GM19193 (cell line): ENCODE measurements around the gene ZNF124.

Source experiments
- POLR2A ChIP-seq: IDR thresholded peaks from 4 replicates; pipeline ENCODE4 v1.6.1; 2011; ENCODE audit not compliant: insufficient read depth, insufficient read length; ENCODE audit errors: extremely low read depth

The ZNF124 gene

DNA sequence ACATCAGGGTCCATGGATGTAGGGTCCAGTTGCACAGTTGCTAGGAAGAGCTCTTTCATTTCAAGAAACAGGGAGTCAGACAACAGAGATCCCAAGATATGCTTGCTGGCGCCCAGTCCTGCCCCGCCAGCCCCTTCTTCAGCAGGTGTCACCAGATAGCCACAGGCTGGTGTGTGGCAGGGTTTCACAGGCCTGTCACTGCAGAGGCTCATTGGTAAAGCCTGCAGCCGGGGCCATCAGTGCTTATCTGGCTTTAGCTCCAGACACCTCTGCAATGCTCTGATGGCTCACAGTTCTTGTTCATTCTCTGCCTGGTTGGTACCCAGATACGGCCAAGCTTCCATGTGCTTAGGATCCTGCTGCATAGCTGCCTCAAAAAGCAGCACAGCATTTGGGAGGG is 12.4 kb upstream of the ZNF124 start:
- no peak for TF ChIP-seq POLR2A

DNA sequence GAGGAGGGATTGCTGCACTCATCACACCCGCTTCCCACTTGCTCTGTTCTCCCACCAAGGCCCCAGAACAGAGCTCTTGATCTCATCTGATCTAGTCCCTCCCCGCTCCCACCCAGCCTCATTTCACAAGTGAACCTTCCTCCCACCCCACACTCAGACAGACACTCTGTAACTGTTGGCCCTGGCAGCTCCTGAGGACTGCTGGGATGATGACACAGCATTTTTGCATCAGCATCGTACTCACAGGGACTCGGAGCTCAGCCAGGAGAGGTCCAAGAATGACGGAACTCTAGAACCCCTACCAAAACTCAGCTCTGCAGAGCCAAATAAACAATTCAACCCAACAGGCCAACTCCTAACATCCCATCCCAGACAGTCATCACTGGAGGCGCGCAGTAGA is 11.2 kb upstream of the ZNF124 start:
- no peak for TF ChIP-seq POLR2A

DNA sequence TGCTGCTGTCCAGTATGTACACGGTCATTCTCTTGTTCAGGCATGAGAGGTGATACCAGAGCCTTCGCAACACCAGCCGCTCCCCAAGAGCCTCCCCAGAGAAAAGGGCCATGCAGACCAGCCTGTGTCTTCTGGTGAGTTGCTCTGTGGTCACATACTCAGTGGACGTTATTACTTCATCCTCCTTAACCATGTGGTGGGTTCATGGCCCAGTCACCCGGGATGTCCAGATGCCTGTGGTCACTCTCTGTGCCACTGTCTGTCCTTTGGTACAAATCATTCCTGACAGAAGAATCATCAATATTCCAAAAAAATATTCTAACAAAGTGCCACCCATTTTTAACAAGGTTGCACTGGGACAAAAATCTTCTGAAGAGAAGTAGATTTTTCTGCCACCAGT is 8.8 kb upstream of the ZNF124 start:
- TF ChIP-seq POLR2A: no peak

DNA sequence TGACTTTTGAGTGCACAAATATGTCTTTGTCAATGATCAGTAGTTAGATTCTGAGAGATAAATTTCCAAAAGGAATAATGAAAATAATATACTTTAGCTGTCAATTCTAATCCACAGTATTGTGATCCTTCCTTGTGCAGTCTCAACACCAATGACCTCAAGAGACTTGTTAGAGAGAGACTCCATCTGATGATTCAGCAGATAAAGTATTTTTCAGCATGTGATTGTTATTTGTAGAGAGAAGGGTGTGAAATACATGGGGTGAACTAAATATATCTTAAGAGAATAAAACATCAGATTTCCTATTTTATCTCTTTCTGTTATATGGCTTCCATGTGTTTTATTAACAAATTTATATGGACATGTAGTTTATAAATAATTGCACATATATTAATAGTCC is 5.9 kb upstream of the ZNF124 start:
- no peak for TF ChIP-seq POLR2A

DNA sequence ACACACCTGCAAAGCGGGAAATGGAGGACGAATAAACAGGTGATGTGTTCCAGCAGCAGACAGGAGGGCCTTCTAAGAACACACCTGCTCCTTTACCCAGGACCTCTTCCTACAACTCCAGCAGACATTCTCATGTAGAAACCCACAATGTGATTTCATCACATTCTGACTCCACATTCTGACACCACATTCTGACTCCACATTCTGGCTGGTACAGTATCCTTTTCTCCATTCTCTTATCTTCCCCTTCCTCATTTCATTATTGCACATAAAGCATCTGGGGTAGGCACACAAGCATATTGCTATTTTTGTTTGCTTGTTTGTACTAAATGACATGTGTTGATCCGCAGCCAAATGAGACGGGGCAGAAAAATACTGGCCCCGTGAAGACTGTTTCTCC is 3.6 kb upstream of the ZNF124 start:
- TF ChIP-seq POLR2A: no peak

DNA sequence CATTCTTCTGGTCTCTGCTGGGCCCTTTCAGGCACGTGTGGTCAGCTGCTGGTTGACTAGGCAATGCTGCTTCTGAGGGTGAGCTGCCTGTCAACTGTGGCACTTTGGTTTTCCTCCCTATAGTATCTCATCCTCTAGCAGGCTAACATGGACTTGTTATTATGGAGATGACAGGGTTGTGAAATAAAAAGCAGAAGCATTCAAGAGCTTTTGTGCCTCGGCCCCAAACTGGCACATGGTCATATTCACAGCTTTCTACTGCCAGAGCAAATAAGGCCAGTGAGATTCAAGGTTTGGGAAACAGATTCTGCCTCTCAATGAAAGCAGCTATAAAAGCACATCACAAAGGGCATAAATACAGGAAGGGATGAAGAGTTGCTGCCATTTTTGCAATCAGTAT is 1.6 kb upstream of the ZNF124 start:
- no peak for TF ChIP-seq POLR2A

DNA sequence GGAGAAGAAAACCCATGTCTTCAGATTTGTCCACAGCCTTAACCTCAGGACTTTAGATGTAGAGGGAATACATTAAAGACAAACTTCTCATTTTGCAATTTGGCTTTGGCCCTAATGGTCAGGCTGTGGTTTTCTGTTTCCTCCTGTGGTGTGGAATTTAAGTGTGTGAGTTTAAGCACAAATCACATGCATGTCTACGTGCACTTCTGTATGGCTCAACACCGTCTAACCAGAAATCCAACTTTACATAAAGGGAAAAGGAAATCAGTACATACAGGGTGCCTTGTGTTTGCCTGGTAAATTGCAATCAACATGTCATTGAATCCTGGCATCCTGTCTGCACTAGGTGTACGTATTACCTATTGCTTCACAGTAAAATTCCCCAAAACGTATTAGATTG is 1.2 kb upstream of the ZNF124 start:
- no peak for TF ChIP-seq POLR2A

DNA sequence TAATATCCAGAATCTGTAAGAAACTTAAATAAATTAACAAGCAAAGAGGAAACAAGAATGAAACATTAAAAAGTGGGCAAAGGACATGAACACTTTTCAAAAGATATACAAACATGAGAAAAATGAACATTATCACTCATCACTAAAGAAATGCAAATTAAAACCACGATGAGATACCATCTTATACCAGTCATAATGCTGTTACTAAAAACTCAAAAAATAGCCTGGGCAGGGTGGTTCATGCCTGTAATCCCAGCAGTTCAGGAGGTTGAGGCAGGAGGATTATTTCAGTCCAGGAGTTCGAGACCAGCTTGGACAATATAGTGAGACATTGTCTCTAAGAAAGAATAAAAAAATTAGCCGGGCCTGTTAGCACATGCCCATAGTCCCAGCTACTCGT is 6.1 kb downstream of the ZNF124 start:
- TF ChIP-seq POLR2A: no peak

DNA sequence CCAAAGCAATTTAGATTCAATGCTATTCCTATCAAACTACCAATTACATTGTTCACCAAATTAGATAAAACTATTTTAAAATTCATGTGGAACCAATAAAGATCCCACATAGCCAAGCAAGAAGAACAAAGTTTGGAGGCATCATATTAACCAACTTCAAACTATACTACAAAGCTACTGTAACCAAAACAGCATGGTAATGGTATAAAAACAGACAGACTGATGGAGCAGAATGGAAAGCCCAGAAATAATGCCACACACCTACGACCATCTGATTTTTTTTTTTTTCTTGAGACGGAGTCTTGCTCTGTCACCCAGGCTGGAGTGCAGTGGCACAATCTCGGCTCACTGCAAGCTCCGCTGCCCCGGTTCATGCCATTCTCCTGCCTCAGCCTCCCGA is 7.1 kb downstream of the ZNF124 start:
- no peak for TF ChIP-seq POLR2A

DNA sequence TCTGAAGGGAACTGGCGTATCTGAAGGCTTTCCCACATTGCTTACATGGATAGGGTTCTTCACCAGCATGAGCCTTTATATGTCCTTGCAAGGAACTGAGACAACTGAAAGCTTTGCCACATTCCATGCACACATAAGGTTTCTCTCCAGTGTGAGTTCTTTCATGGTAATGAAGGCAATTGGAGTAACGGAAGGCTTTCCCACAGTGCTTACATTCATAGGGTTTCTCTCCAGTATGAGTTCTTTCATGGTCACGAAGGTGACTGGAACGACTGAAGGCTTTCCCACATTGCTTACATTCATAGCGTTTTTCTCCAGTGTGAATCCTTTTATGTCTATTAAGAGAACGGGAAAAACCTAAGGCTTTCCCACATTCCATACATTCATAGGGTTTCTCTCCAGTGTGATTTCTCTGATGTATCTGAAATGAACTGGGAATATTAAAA is 15.0 kb downstream of the ZNF124 start:
- TF ChIP-seq POLR2A: no peak

DNA sequence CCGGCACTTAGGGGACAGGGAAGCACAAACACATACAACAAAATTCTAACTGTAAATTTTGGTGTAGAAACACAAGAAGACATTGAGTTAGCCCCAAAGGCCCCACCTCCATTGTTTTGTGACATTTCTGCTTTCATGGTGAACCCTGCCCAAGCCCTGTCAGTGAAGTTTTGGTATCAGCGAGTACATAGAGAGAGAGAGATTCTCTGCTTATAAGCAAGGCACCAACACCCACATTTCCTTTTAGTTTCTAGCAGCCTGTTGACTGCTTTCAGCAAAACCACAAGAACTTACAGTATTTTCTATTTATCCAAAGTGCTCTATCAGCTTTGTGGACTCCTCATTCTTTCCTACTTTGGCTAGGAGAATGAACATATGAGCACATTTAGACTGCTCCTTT is 24.0 kb downstream of the ZNF124 start:
- TF ChIP-seq POLR2A: no peak

DNA sequence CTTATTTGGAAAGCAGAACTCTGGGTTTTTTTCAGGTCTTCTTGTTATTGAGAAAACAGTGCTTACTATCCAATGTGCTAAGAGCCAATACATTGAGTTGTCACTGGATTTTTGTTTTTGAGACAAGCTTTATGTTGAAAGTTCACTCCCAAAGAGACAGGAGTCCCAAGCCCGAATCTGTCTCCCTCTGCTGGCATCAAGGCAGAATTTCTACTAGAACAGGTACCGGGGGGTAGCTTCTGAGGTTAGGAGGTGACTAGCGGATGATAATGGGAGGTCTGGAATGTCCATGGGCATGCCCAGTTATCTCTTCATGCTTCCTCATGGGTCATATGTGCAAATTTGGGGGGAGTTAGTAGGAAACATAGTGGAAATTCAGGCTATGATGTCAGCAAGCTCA is 25.1 kb downstream of the ZNF124 start:
- TF ChIP-seq POLR2A: no peak

DNA sequence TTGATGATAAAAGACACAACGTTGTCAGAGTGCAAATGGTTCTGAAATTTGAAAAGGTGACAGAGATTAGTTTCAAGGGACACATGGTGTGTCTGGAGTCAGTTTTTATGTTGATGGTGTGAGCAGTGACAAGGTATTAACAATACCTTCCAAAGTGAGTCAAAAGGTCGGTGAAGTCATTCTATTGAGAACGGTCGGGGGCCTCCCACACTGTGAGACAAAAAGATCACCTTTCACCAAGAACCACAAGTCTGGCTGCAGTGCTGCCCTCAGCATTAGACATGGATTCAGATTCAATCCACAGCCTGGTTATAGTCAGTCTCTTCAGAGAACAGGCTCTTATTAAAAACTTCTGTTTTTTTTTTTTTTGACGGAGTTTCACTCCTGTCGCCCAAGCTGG is 26.5 kb downstream of the ZNF124 start:
- TF ChIP-seq POLR2A: no peak

DNA sequence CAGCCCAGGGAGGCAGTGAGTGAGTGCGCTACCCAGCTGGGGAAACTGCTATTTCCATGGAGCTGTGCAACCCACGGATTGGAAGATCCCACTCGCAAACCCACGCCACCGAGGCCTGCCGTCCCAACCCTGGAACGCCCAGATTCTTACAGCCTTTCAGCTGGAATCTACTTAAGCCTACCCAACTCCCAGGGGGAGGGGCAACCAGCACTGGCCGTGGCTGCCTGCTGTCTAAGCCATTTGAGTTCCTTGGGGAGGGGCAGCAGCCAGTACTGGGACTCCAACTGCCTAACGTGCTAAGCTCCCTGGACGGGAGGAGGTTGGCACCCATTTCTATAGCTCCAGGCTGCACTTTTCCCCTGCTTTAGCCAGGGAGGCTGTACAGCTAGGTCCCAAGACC is 40.6 kb downstream of the ZNF124 start:
- no peak for TF ChIP-seq POLR2A

DNA sequence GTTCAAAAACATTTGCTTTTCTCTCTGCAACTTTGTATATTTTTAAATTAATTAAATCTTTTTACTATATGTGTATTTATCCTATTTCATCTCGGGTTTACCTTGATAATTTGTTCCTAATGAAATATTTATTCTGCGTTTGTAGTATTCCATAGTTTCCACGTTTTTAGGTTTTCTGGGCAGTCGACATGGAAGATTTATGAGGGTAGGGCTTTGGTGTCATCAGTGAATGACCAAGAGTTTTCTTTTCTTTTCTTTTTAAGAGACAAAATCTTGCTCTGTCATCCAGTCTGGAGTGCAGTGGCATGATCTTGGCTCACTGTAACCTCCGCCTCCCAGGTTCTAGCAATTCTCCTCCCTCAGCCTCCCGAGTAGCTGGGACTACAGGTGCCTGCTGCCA is 50.4 kb downstream of the ZNF124 start:
- TF ChIP-seq POLR2A: no peak

DNA sequence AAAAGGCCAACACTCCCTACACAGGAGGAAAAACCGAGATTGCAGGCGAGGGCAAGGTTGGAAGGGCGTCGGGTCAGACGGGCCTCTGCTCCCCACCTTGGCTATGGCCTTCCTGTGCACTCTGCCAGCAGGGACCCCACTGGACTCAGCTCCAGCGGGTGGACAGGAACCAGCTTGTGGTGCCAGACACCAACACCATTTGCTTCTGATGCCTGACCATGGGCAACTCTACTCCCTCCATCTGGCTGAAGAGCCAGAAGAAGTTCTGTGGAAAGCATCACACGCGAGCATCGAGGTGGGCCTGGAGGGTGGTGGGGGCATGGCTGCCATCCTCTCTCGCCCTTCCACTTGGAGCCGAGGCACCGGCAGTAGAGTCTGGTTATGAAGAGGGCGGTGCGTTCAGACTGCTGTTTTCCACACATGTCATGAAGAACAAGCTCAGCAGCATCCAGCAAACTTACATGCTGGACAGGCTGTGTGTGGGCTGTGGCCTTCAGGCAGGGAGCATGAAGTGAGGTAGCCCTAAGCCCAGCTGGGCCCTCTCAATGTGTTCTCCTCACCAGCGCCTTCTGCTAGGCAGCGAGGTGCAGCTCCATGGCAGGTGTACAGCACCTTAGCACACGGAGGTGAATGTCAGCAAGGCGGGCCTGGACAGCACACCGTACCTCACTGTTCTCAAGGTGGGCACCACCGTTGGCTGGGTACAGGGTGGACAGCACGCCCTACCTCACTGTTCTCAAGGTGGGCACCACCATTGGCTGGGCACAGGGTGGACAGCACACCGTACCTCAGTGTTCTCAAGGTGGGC is 52.0 kb downstream of the ZNF124 start:
- TF ChIP-seq POLR2A: no peak

DNA sequence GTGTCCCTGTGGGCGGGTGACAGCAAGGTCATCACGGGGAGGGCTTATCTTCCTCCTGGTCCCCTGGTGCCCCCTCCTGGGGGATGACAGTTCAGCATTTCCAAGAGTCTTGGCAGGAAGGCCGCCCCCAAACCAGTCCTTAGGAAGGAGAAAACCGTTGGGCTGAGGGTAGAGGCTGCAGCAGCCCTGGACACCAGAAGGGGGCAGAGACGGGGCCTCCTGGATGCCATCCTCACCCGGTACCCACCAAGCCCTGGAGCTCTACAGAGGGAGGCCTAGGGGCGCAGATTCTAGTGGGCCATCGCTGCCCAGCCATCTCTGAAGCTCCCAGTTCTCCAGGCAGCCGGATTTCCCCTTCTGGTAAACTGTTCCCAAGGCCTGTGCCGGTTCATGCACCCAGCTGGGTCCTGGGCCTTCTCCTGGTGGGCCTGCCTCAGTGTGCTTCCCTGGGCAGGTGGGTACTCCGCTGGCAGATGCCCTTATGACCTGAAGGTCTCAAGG is 52.8 kb downstream of the ZNF124 start:
- no peak for TF ChIP-seq POLR2A
